Fibroblast of villous mesenchyme (primary cell): ENCODE measurements around the gene SEZ6L2. TPM values are rescaled to one million over a fixed set of nuclear protein-coding genes. Genes with fewer than 3 reads are reported as not detected.

Experiments used
- DNase-seq: peaks from one replicate; pipeline ENCODE4 v3.0.0-alpha.2; 2010; ENCODE audit warnings: low read depth
- H3K4me3 ChIP-seq: 2 replicates; pipeline ENCODE4 v1.5.1; 2011; ENCODE audit warnings: low read depth, mild to moderate bottlenecking, low read length
- total RNA-seq: library from RNA; depleted of rRNA; stranded (reverse); fragments of >200 nt; gene quantifications from 2 replicates; pipeline ENCODE4 v1.2.3, GENCODE V29; 2012
- TF ChIP-seq, protein P1 (sequence below): IDR thresholded peaks from 2 replicates; pipeline ENCODE4 v1.5.1; 2012; ENCODE audit warnings: low read depth, mild to moderate bottlenecking, low read length; ENCODE audit not compliant: insufficient read depth

SEZ6L2 gene
- total RNA-seq, 1 donor: 4.7 TPM

GRCh38 chr16:29909391-29909790 is 10.0 kb upstream of the SEZ6L2 start:
- peak; percentile 33 for DNase-seq

GRCh38 chr16:29908719-29909220 is 9.4 kb upstream of the SEZ6L2 start:
- TF ChIP-seq, protein P1, sequence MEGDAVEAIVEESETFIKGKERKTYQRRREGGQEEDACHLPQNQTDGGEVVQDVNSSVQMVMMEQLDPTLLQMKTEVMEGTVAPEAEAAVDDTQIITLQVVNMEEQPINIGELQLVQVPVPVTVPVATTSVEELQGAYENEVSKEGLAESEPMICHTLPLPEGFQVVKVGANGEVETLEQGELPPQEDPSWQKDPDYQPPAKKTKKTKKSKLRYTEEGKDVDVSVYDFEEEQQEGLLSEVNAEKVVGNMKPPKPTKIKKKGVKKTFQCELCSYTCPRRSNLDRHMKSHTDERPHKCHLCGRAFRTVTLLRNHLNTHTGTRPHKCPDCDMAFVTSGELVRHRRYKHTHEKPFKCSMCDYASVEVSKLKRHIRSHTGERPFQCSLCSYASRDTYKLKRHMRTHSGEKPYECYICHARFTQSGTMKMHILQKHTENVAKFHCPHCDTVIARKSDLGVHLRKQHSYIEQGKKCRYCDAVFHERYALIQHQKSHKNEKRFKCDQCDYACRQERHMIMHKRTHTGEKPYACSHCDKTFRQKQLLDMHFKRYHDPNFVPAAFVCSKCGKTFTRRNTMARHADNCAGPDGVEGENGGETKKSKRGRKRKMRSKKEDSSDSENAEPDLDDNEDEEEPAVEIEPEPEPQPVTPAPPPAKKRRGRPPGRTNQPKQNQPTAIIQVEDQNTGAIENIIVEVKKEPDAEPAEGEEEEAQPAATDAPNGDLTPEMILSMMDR: no peak
- H3K4me3 ChIP-seq: no peak overlapping the region

More at GRCh38 chr16:29909391-29909790, 10.0 kb upstream of the SEZ6L2 start:
- no peak overlapping the region for H3K4me3 ChIP-seq
- TF ChIP-seq, protein P1: no peak

GRCh38 chr16:29907973-29908372 is 8.6 kb upstream of the SEZ6L2 start:
- no peak overlapping the region for H3K4me3 ChIP-seq
- DNase-seq: no peak
- TF ChIP-seq, protein P1: no peak

More at GRCh38 chr16:29908719-29909220, 9.4 kb upstream of the SEZ6L2 start:
- DNase-seq: no peak

DNA sequence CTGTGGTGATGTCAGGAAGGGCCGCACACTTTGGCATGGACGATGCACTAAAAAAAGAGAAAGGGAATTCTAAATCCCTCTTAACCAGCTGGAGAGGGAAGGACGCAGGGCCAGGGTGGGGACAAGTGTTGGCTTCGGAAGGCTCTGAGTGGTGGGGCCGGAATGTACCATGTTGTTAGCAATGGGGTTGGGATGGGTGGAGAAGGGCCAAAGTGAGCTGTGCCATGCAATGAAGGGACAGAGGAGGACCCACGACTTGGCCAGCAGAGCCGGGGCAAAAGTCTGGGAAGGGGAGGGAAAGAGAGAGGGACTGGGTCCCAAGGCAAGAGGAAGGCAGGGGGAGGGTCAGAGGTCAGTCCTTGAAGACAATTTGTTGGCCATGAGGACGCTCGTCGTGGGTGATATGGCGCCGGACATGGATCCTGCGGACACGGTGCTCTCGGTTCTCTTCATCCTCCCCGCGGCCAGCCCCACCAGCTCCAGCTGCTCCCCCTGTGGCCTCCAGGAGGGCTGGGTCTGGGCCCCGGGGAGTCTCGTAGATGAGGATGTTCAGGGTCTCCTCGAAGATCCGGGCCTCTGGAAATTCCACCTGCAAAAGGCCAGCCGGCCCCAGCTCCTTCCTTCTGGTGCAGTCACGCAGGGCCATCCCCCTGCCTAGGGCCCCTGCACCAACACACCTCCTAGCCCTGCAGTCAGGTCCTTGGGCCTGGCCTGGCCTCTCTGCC is 7.3 kb upstream of the SEZ6L2 start:
- H3K4me3 ChIP-seq: no peak overlapping the region
- TF ChIP-seq, protein P1: no peak
- DNase-seq: no peak

GRCh38 chr16:29905668-29906067 is 6.3 kb upstream of the SEZ6L2 start:
- no peak for DNase-seq
- TF ChIP-seq, protein P1: no peak
- no peak overlapping the region for H3K4me3 ChIP-seq

DNA sequence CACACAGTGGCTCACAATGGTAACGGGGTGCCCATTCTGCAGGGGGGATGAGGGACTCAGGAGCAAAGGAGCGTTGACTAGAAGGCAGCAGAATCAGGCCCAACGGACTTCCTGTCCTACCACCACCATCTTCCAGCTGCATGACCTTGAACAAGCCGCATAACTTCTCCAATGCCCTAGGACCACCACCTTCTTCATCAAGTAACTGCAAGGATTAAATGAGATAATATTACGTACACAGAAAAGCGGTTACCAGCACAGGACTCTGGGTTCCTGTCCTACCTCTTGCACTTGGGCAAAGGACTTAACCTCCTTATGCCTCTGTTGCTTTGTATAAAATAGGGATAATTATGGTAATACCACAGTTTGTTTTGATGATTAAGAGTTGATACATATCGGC is 5.6 kb upstream of the SEZ6L2 start:
- no peak for DNase-seq
- TF ChIP-seq, protein P1: no peak
- no peak overlapping the region for H3K4me3 ChIP-seq
